Measurements from ENCODE around the gene UQCRC1.

The UQCRC1 gene

GRCh38 chr3:48575366-48575765, 34.1 kb downstream of the UQCRC1 start:
- no peak for DNase-seq (ENCODE audit: low read depth in 2 of 3, low spot score in 1 of 3)

GRCh38 chr3:48573973-48574585, 35.4 kb downstream of the UQCRC1 start:
- no peak for DNase-seq (ENCODE audit: low read depth in 2 of 3, low spot score in 1 of 3)

- no peak for DNase-seq (ENCODE audit: low read depth in 2 of 3, low spot score in 1 of 3)
Observed at GRCh38 chr3:48572517-48572916, 36.9 kb downstream of the UQCRC1 start.

GRCh38 chr3:48571938-48572337, 37.5 kb downstream of the UQCRC1 start:
- no peak for DNase-seq (ENCODE audit: low read depth in 2 of 3, low spot score in 1 of 3)

GRCh38 chr3:48569808-48570450, 39.5 kb downstream of the UQCRC1 start:
- DNase-seq (ENCODE audit: low read depth in 2 of 3, low spot score in 1 of 3) = no peak

GRCh38 chr3:48569400-48569799, 40.0 kb downstream of the UQCRC1 start:
- no peak for DNase-seq (ENCODE audit: low read depth in 2 of 3, low spot score in 1 of 3)

- DNase-seq (ENCODE audit: low read depth in 2 of 3, low spot score in 1 of 3) = no peak
Observed at GRCh38 chr3:48568476-48568875, 41.0 kb downstream of the UQCRC1 start.

GRCh38 chr3:48567500-48567899, 41.9 kb downstream of the UQCRC1 start:
- no peak for DNase-seq (ENCODE audit: low read depth in 2 of 3, low spot score in 1 of 3)

GRCh38 chr3:48567090-48567489, 42.4 kb downstream of the UQCRC1 start:
- DNase-seq (ENCODE audit: low read depth in 2 of 3, low spot score in 1 of 3) = no peak

GRCh38 chr3:48566401-48566760, 43.1 kb downstream of the UQCRC1 start:
- DNase-seq (ENCODE audit: low read depth in 2 of 3, low spot score in 1 of 3) = no peak

- no peak for DNase-seq (ENCODE audit: low read depth in 2 of 3, low spot score in 1 of 3)
Observed at GRCh38 chr3:48565591-48566400, 43.6 kb downstream of the UQCRC1 start.

- no peak for DNase-seq (ENCODE audit: low read depth in 2 of 3, low spot score in 1 of 3)
Observed at GRCh38 chr3:48565186-48565585, 44.3 kb downstream of the UQCRC1 start.

GRCh38 chr3:48564667-48565066, 44.8 kb downstream of the UQCRC1 start:
- DNase-seq (ENCODE audit: low read depth in 2 of 3, low spot score in 1 of 3) = no peak

- DNase-seq (ENCODE audit: low read depth in 2 of 3, low spot score in 1 of 3) = no peak
Observed at GRCh38 chr3:48564022-48564421, 45.4 kb downstream of the UQCRC1 start.

GRCh38 chr3:48563382-48563918, 46.0 kb downstream of the UQCRC1 start, which contains the start of gene UCN2:
Gene UCN2, minus strand, starts transcription at chr3:48563781. Its CDS starts 657 bp downstream, at chr3:48563124.
- no peak for DNase-seq (ENCODE audit: low read depth in 2 of 3, low spot score in 1 of 3)

- DNase-seq (ENCODE audit: low read depth in 2 of 3, low spot score in 1 of 3) = no peak
Observed at GRCh38 chr3:48562367-48563095, 46.9 kb downstream of the UQCRC1 start.

GRCh38 chr3:48561045-48561736, 48.3 kb downstream of the UQCRC1 start:
- DNase-seq (ENCODE audit: low read depth in 2 of 3, low spot score in 1 of 3) = no peak

GRCh38 chr3:48560648-48561018, 48.8 kb downstream of the UQCRC1 start:
- no peak for DNase-seq (ENCODE audit: low read depth in 2 of 3, low spot score in 1 of 3)

- DNase-seq (ENCODE audit: low read depth in 2 of 3, low spot score in 1 of 3) = no peak
Observed at GRCh38 chr3:48558493-48559134, 50.8 kb downstream of the UQCRC1 start.
